Endothelial cell of umbilical vein (primary cell): ENCODE results near the gene SOHLH1. TPM values are rescaled to one million over a fixed set of nuclear protein-coding genes. Genes with fewer than 3 reads are reported as not detected.

Source experiments
- BruUV-seq: library from RNA; stranded (reverse); fragments of 400-500 nt; replicated peaks from 2 replicates; lab custom pipeline; 2021; lab: Mats Ljungman, UMichigan
- CTCF ChIA-PET: fragments of 300-600, 350-600 bp; sonication (Branson Sonifier 250); formaldehyde crosslinking; loops from one replicate; lab custom pipeline; 2021; ENCODE audit warnings: antibody characterized with exemption, inconsistent platforms; lab: Charles Lee
- POLR2A ChIA-PET: fragments of 300-600, 350-600 bp; sonication (Branson Sonifier 250); formaldehyde crosslinking; loops from one replicate; lab custom pipeline; 2021; ENCODE audit warnings: antibody characterized with exemption, inconsistent platforms; lab: Charles Lee
- DNase-seq: peaks from one replicate; pipeline ENCODE4 v3.0.0-alpha.2; 2011; ENCODE audit warnings: low read depth, low spot score
- FAIRE-seq: peaks from 2 replicates; lab custom pipeline; 2011; peaks lifted over from hg19 to GRCh38; lab: Jason Lieb, UNC
- H2AFZ ChIP-seq: 2 replicates; pipeline ENCODE4 v1.6.0; 2012; ENCODE audit warnings: low read depth, low read length, control low read depth, inconsistent platforms
- H3K27ac ChIP-seq: 2 replicates; pipeline ENCODE4 v1.5.1; 2011; ENCODE audit warnings: low read depth, mild to moderate bottlenecking, control low read depth, low read length, moderate library complexity; ENCODE audit not compliant: insufficient read depth
- H3K27me3 ChIP-seq, 2 experiments: 2 replicates each; pipeline versions ENCODE4 v1.6.0 to v1.6.1; 2011; ENCODE audit warnings: low read length in 2 of 2, mixed read lengths in 1 of 2; ENCODE audit not compliant: control insufficient read depth in 2 of 2, insufficient read depth in 2 of 2
- H3K36me3 ChIP-seq, 2 experiments: 2 replicates in 1 of 2; 3 replicates in 1 of 2; pipeline ENCODE4 v1.5.1; 2011; ENCODE audit warnings: low read length in 2 of 2, mild to moderate bottlenecking in 1 of 2, moderate library complexity in 1 of 2; ENCODE audit not compliant: control insufficient read depth in 2 of 2, insufficient read depth in 2 of 2; ENCODE audit errors: extremely low read depth in 1 of 2
- H3K4me1 ChIP-seq: 3 replicates; pipeline ENCODE4 v1.5.1; 2011; ENCODE audit warnings: mild to moderate bottlenecking, low read length; ENCODE audit not compliant: control insufficient read depth, insufficient read depth; ENCODE audit errors: extremely low read depth
- H3K4me2 ChIP-seq: 2 replicates; pipeline ENCODE4 v1.6.1; 2011; ENCODE audit warnings: low read length, control low read depth, mixed read lengths; ENCODE audit not compliant: insufficient read depth
- H3K4me3 ChIP-seq, 3 experiments: fragments of 200-600 bp in 1 of 3; sonication (generic), shearing (Covaris generic) in 1 of 3; replicated peaks in 1 of 3; 2 replicates each; pipeline ENCODE4 v1.5.1; 2011 to 2016; ENCODE audit warnings: control low read depth in 3 of 3, low read length in 3 of 3, mild to moderate bottlenecking in 2 of 3, inconsistent platforms in 1 of 3, low read depth in 1 of 3, moderate library complexity in 1 of 3; ENCODE audit not compliant: insufficient read depth in 1 of 3
- H3K79me2 ChIP-seq: 2 replicates; pipeline ENCODE4 v1.6.0; 2012; ENCODE audit warnings: low read length, inconsistent platforms; ENCODE audit not compliant: control insufficient read depth, insufficient read depth
- H3K9ac ChIP-seq: replicated peaks from 2 replicates; pipeline ENCODE3; 2011; ENCODE audit warnings: low read length, control low read depth; ENCODE audit not compliant: insufficient read depth; ENCODE audit errors: extremely low read depth
- H3K9me1 ChIP-seq: replicated peaks from 3 replicates; pipeline ENCODE4 v1.6.0; 2011; ENCODE audit warnings: mild to moderate bottlenecking, low read length; ENCODE audit not compliant: control insufficient read depth, insufficient read depth; ENCODE audit errors: extremely low read depth
- H3K9me3 ChIP-seq: replicated peaks from 2 replicates; pipeline ENCODE4 v1.5.1; 2012; ENCODE audit warnings: low read length, inconsistent platforms; ENCODE audit not compliant: control insufficient read depth, insufficient read depth
- H4K20me1 ChIP-seq: replicated peaks from 2 replicates; pipeline ENCODE3; 2011; ENCODE audit warnings: mild to moderate bottlenecking, low read length; ENCODE audit not compliant: control insufficient read depth, insufficient read depth; ENCODE audit errors: extremely low read depth
- CTCF ChIP-seq, 2 donors: IDR thresholded peaks; 1 replicate in 1 of 2; 2 replicates in 1 of 2; pipeline ENCODE4 v1.5.1; 2011; ENCODE audit warnings: low read length in 2 of 2, mild to moderate bottlenecking in 2 of 2, moderate library complexity in 2 of 2, control low read depth in 1 of 2, inconsistent platforms in 1 of 2, low read depth in 1 of 2; ENCODE audit not compliant: insufficient read depth in 1 of 2; ENCODE audit errors: extremely low read depth in 1 of 2
- FOS ChIP-seq: IDR thresholded peaks from 2 replicates; pipeline ENCODE4 v1.6.1; 2011; ENCODE audit warnings: mild to moderate bottlenecking, low read length, moderate library complexity, borderline replicate concordance; ENCODE audit not compliant: insufficient read depth
- MAX ChIP-seq: IDR thresholded peaks from 2 replicates; pipeline ENCODE4 v1.6.1; 2011; ENCODE audit not compliant: insufficient read depth, insufficient read length
- POLR2AphosphoS5 ChIP-seq: IDR thresholded peaks from 2 replicates; pipeline ENCODE4 v1.6.1; 2012; ENCODE audit warnings: low read depth, mild to moderate bottlenecking, control low read depth, low read length, moderate library complexity; ENCODE audit not compliant: insufficient read depth
- dilution Hi-C: fragments of 300-500 bp; cut with MboI; formaldehyde crosslinking; loops from one replicate; pipeline ENCODE4 v1.15.0; 2019; ENCODE audit warnings: low sequenced_read_pairs; ENCODE audit not compliant: extremely low pct_ligation_motif_present
- intact Hi-C: fragments of 100-400 bp; cut with micrococcal nuclease; formaldehyde crosslinking; loops from one replicate; pipeline ENCODE4 v1.10.0; 2022
- polyA plus RNA-seq, 4 experiments: library from polyadenylated mRNA; depleted of rRNA in 3 of 4; stranded (reverse) in 3 of 4; unstranded in 1 of 4; fragments of >200 nt; gene quantifications; 2 replicates each; pipeline versions ENCODE4 v1.2.1 to v1.2.3, GENCODE V29; 2011 to 2012; ENCODE audit warnings: missing spikeins in 1 of 4
- total RNA-seq: library from RNA; stranded (reverse); gene quantifications from 2 replicates; pipeline ENCODE4 v1.2.3, GENCODE V29; 2021

The SOHLH1 gene
- total and polyA plus RNA-seq, 2 donors (not counting 3 experiments of a cell fraction or from before 2014, with no cell fraction given), result not detected

DNA sequence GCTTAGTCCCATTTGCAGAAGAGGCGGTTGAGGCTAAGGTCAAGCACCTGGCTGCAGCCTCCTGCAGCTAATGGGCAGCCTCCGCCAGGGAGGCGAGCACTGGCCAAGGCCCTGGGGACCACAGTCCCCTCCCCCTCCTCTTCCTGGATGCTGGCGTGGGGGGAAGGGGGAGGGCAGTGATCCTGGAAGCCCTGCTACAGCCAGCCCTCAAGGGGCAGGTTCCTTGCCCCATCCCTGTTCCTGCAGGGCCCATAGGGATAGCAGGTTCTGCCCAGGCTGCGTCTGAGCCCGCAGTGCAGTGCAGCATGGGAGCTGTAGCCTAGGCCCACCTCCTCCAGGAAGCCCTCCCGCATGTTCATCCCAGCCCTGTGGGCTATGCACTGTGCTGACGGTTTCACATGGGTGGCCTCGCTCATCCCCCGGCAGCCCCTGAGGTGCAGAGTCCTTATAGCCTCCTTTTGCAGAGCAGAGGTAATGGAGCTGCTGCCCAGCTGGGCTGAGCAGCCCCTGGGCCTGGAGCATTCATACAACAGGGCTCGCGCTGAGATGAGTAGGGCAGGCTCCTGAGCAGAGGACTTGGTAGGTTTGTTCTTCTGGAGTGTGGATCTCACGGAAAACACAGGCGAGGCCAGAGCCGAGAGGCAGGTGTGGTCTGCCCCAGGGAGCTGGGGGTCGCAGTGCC lies 38.7 kb upstream of the SOHLH1 start:
- Histone ChIP-seq H2AFZ (no peak overlapping the region), H3K27ac (no peak overlapping the region), H3K9ac (no peak overlapping the region), H3K4me1 (no peaks in the 10 kb centered on the region), H3K27me3 (peaks cover 2 to 7% of the 10 kb centered on the region in 2 experiments), H4K20me1 (no peaks in the 10 kb centered on the region), H3K79me2 (no peaks in the 10 kb centered on the region), H3K9me1 (no peaks in the 10 kb centered on the region), H3K4me3 (no peak overlapping the region), H3K4me2 (no peak overlapping the region), H3K36me3 (no peaks in the 10 kb centered on the region), H3K9me3 (no peaks in the 10 kb centered on the region)
- no peak for TF ChIP-seq CTCF (IDR thresholded peaks at IDR 0.05; ENCODE audit: extremely low read depth in 1 of 2, insufficient read depth in 1 of 2, low read depth in 1 of 2, low read length in 2 of 2)
- TF ChIP-seq POLR2AphosphoS5, result no peak
- TF ChIP-seq MAX, result no peak
- no peak for TF ChIP-seq FOS
- DNase-seq (no peak), FAIRE-seq (no peak)
- BruUV-seq, result no TSS peak
- CTCF ChIA-PET, result interaction anchor here (0.7 kb wide), 1 partner anchor 8 kb away, joined by 3 read pairs; no protein-coding TSS in a partner anchor
- dilution Hi-C loops (no loop called here), intact Hi-C loops (loop anchor here (5.0 kb wide), 1 partner anchor 36 kb away; the partner anchor contains the start of gene KCNT1)
- POLR2A ChIA-PET, result no interaction called here
